OCI-LY3 (cell line): ENCODE results near the gene ADD1.

ENCODE experiments used
- H2AFZ ChIP-seq: fragments of 200-600, 300-600 bp; shearing (Covaris generic); 2 replicates; pipeline ENCODE4 v1.6.0; 2014; ENCODE audit warnings: antibody characterized with exemption, low read depth, low read length
- H3K27ac ChIP-seq: fragments of 200-600, 300-600 bp; sonication (generic); 2 replicates; pipeline ENCODE4 v1.5.1; 2014; ENCODE audit warnings: mild to moderate bottlenecking, low read length, moderate library complexity, mixed read lengths
- H3K27me3 ChIP-seq: fragments of 200-600, 300-600 bp; sonication (generic); 2 replicates; pipeline ENCODE4 v1.6.1; 2014; ENCODE audit warnings: low read depth, low read length, mixed read lengths
- H3K36me3 ChIP-seq: fragments of 200-600, 300-600 bp; sonication (generic); replicated peaks from 2 replicates; pipeline ENCODE3; 2014; ENCODE audit warnings: low read depth, low read length, mixed read lengths
- H3K4me1 ChIP-seq: fragments of 300-600, 200-600 bp; sonication (generic); 2 replicates; pipeline ENCODE4 v1.6.1; 2014; ENCODE audit warnings: low read length, mixed read lengths
- H3K4me2 ChIP-seq: fragments of 200-600, 300-600 bp; sonication (generic); 2 replicates; pipeline ENCODE4 v1.6.1; 2014; ENCODE audit warnings: low read length, mixed read lengths
- H3K4me3 ChIP-seq: fragments of 300-600, 200-600 bp; sonication (generic); 2 replicates; pipeline ENCODE4 v1.5.1; 2014; ENCODE audit warnings: antibody characterized with exemption, mild to moderate bottlenecking, low read length, moderate library complexity
- H3K79me2 ChIP-seq: fragments of 300-600, 200-600 bp; shearing (Covaris generic); 2 replicates; pipeline ENCODE4 v1.6.1; 2014; ENCODE audit warnings: mild to moderate bottlenecking, low read length, mixed read lengths
- H3K9ac ChIP-seq: fragments of 300-600, 200-600 bp; shearing (Covaris generic); 2 replicates; pipeline ENCODE4 v1.6.0; 2014; ENCODE audit warnings: mild to moderate bottlenecking, low read length, moderate library complexity
- H3K9me3 ChIP-seq: fragments of 200-600, 300-600 bp; shearing (Covaris generic); 2 replicates; pipeline ENCODE4 v1.6.1; 2014; ENCODE audit warnings: low read length, mixed read lengths; ENCODE audit not compliant: insufficient read depth
- H4K20me1 ChIP-seq: fragments of 200-600, 300-600 bp; sonication (generic); 2 replicates; pipeline ENCODE4 v1.6.1; 2016; ENCODE audit warnings: low read length, mixed read lengths; ENCODE audit not compliant: insufficient read depth
- CTCF ChIP-seq: fragments of 200-600, 300-600 bp; sonication (generic); IDR thresholded peaks from 2 replicates; pipeline ENCODE4 v1.5.1; 2014; ENCODE audit warnings: antibody characterized with exemption, low read length, low read depth
- EZH2phosphoT487 ChIP-seq: fragments of 200-600 bp; shearing (Covaris generic); IDR thresholded peaks from 2 replicates; pipeline ENCODE4 v1.6.1; 2018; ENCODE audit warnings: antibody characterized with exemption, mixed run types, low read depth

The ADD1 gene

GRCh38 chr4:2800691-2801596 lies 42.7 kb upstream of the ADD1 start:
- no peaks in the 10 kb centered on the region for H3K27me3 ChIP-seq
- H4K20me1 ChIP-seq, result no peaks in the 10 kb centered on the region
- H3K27ac ChIP-seq, result peak overlapping the region; percentile 74
- H3K36me3 ChIP-seq, result no peaks in the 10 kb centered on the region
- no peaks in the 10 kb centered on the region for H3K79me2 ChIP-seq
- TF ChIP-seq EZH2phosphoT487, result no peak
- TF ChIP-seq CTCF, result no peak
- peak overlapping the region; percentile 77 for H3K4me2 ChIP-seq
- peak overlapping the region; percentile 68 for H3K9ac ChIP-seq
- H2AFZ ChIP-seq, result 0 out of 2 replicates have a peak overlapping the region, but pooled peaks have one; percentile 10
- H3K4me1 ChIP-seq, result peaks cover 59% of the 10 kb centered on the region
- no peaks in the 10 kb centered on the region for H3K9me3 ChIP-seq
- peak overlapping the region; percentile 59 for H3K4me3 ChIP-seq

- H3K79me2 ChIP-seq, result no peaks in the 10 kb centered on the region
- H3K4me1 ChIP-seq, result peaks cover 57% of the 10 kb centered on the region
Observed at GRCh38 chr4:2802618-2803531, 40.8 kb upstream of the ADD1 start.

DNA sequence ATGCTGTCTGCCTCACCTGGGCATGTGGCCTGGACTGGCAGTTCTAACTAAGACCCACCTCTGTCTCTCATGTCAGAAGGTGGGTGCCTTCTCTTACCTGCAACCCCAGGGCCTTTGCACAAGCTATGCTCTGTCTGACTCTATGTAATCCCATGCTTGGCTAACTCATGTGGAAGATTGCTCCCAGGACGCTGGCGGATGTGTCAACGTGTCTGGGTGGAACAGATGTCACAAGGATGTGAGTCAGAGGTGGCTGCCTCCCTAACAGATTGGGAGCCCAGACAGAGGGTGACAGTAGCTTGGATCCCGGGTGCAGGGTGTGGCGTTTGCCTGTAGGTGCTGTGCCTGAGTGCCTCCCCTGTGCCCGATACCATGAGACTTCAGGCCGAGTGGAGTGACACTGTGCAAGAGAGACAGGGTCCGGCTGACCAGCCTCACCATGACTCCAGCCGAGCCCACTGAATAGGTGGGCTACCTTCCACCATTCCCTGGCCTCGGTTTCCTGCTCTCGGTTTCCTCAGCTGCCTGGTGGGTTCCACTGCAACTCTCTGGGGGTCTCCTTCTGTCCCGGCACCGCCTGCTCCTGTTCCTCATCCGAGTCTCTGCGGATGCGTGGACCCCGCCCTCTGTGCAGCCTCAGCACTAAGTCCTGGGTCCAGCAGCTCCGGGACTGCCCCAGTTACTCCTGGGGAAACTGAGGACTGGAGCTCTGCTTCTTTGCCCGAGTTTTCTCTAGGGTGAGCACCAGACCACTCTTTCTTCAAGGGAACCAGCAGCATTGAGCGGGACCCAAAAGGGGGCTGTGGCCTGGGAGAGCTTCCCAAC lies 39.8 kb upstream of the ADD1 start:
- no peaks in the 10 kb centered on the region for H3K36me3 ChIP-seq
- no peak overlapping the region for H3K9ac ChIP-seq
- TF ChIP-seq EZH2phosphoT487, result no peak
- TF ChIP-seq CTCF, result no peak
- no peak overlapping the region for H3K4me3 ChIP-seq
- no peak overlapping the region for H3K27ac ChIP-seq
- H3K9me3 ChIP-seq, result no peaks in the 10 kb centered on the region
- H3K4me1 ChIP-seq, result peaks cover 47% of the 10 kb centered on the region
- H2AFZ ChIP-seq, result no peak overlapping the region
- no peaks in the 10 kb centered on the region for H3K27me3 ChIP-seq
- no peaks in the 10 kb centered on the region for H3K79me2 ChIP-seq
- no peaks in the 10 kb centered on the region for H4K20me1 ChIP-seq
- no peak overlapping the region for H3K4me2 ChIP-seq

More at GRCh38 chr4:2802618-2803531, 40.8 kb upstream of the ADD1 start:
- no peaks in the 10 kb centered on the region for H3K9me3 ChIP-seq
- H3K27ac ChIP-seq, result no peak overlapping the region
- no peak overlapping the region for H2AFZ ChIP-seq
- no peaks in the 10 kb centered on the region for H3K27me3 ChIP-seq
- TF ChIP-seq CTCF (no peak), EZH2phosphoT487 (no peak)
- H3K36me3 ChIP-seq, result no peaks in the 10 kb centered on the region
- H3K4me3 ChIP-seq, result no peak overlapping the region
- no peak overlapping the region for H3K9ac ChIP-seq
- no peak overlapping the region for H3K4me2 ChIP-seq
- no peaks in the 10 kb centered on the region for H4K20me1 ChIP-seq
